HEK293 (cell line): ENCODE data around the gene PI4KA.

Experiments used
- CTCF ChIA-PET: fragments of 350-600 bp; formaldehyde crosslinking; extraction: SDS; loops from one replicate; lab custom pipeline; 2021; ENCODE audit warnings: antibody characterized with exemption; lab: Yijun Ruan, JAX
- POLR2A ChIA-PET: fragments of 300-600 bp; formaldehyde crosslinking; extraction: SDS; loops from one replicate; lab custom pipeline; 2020; ENCODE audit warnings: antibody characterized with exemption, inconsistent platforms; lab: Yijun Ruan, JAX
- H3K27ac ChIP-seq: fragments of 200-500 bp; sonication (Bioruptor generic); 2 replicates; pipeline ENCODE4 v1.5.1; 2014; ENCODE audit warnings: low read depth, low read length, control low read depth, inconsistent platforms; ENCODE audit errors: extremely low read depth
- H3K36me3 ChIP-seq, 2 experiments: fragments of 200-500 bp in 1 of 2; sonication (Bioruptor generic) in 1 of 2; 1 replicate in 1 of 2; 2 replicates in 1 of 2; pipeline ENCODE4 v1.5.1; 2014 to 2017; ENCODE audit warnings: inconsistent platforms in 2 of 2, low read length in 2 of 2; ENCODE audit not compliant: control insufficient read depth in 2 of 2, insufficient read depth in 1 of 2
- H3K4me1 ChIP-seq: fragments of 200-500 bp; sonication (Bioruptor generic); 2 replicates; pipeline ENCODE4 v1.5.1; 2014; ENCODE audit warnings: mild to moderate bottlenecking, low read length, inconsistent platforms; ENCODE audit not compliant: control insufficient read depth, insufficient read depth
- H3K4me3 ChIP-seq: 2 replicates; pipeline ENCODE4 v1.5.1; 2011; ENCODE audit warnings: low read depth, mild to moderate bottlenecking, control low read depth, low read length, moderate library complexity
- H3K9me3 ChIP-seq: fragments of 200-500 bp; sonication (Bioruptor generic); 2 replicates; pipeline ENCODE4 v1.5.1; 2014; ENCODE audit warnings: low read depth, low read length, inconsistent platforms; ENCODE audit not compliant: control insufficient read depth, insufficient read depth
- BCL11A ChIP-seq: fragments of 450-650 bp; formaldehyde crosslinking; IDR thresholded peaks from 2 replicates; pipeline ENCODE4 v1.5.1; 2016; ENCODE audit warnings: low read depth, missing biosample characterization, missing genetic modification characterization
- GLI4 ChIP-seq: fragments of 450-650 bp; formaldehyde crosslinking; IDR thresholded peaks from 2 replicates; pipeline ENCODE4 v1.5.1; 2016; ENCODE audit warnings: missing biosample characterization, missing genetic modification characterization
- KLF8 ChIP-seq: fragments of 450-650 bp; formaldehyde crosslinking; IDR thresholded peaks from 2 replicates; pipeline ENCODE4 v1.5.1; 2016; ENCODE audit warnings: missing biosample characterization, missing genetic modification characterization
- MZF1 ChIP-seq: fragments of 450-650 bp; formaldehyde crosslinking; IDR thresholded peaks from 2 replicates; pipeline ENCODE4 v1.5.1; 2017; ENCODE audit warnings: missing biosample characterization, missing genetic modification characterization, borderline replicate concordance
- OVOL3 ChIP-seq: fragments of 450-650 bp; formaldehyde crosslinking; IDR thresholded peaks from 2 replicates; pipeline ENCODE4 v1.5.1; 2016; ENCODE audit warnings: missing biosample characterization, missing genetic modification characterization
- ZIC2 ChIP-seq: fragments of 450-650 bp; formaldehyde crosslinking; IDR thresholded peaks from 2 replicates; pipeline ENCODE4 v1.5.1; 2016; ENCODE audit warnings: missing biosample characterization, missing genetic modification characterization
- ZNF10 ChIP-seq: fragments of 450-650 bp; formaldehyde crosslinking; IDR thresholded peaks from 2 replicates; pipeline ENCODE4 v1.5.1; 2017; ENCODE audit warnings: missing biosample characterization, missing genetic modification characterization
- ZNF132 ChIP-seq: fragments of 450-650 bp; formaldehyde crosslinking; IDR thresholded peaks from 2 replicates; pipeline ENCODE4 v1.5.1; 2017; ENCODE audit warnings: missing biosample characterization, missing genetic modification characterization, borderline replicate concordance
- ZNF140 ChIP-seq: fragments of 450-650 bp; formaldehyde crosslinking; IDR thresholded peaks from 2 replicates; pipeline ENCODE4 v1.5.1; 2016; ENCODE audit warnings: missing biosample characterization, missing genetic modification characterization
- ZNF302 ChIP-seq: fragments of 450-650 bp; formaldehyde crosslinking; IDR thresholded peaks from 2 replicates; pipeline ENCODE4 v1.5.1; 2016; ENCODE audit warnings: missing biosample characterization, missing genetic modification characterization, low read depth
- ZNF311 ChIP-seq: fragments of 450-650 bp; formaldehyde crosslinking; IDR thresholded peaks from 2 replicates; pipeline ENCODE4 v1.5.1; 2017; ENCODE audit warnings: missing biosample characterization, missing genetic modification characterization, borderline replicate concordance
- ZNF324 ChIP-seq: fragments of 450-650 bp; formaldehyde crosslinking; IDR thresholded peaks from 2 replicates; pipeline ENCODE4 v1.5.1; 2016; ENCODE audit warnings: missing biosample characterization, missing genetic modification characterization
- ZNF416 ChIP-seq: fragments of 450-650 bp; formaldehyde crosslinking; IDR thresholded peaks from 2 replicates; pipeline ENCODE4 v1.5.1; 2016; ENCODE audit warnings: missing biosample characterization, missing genetic modification characterization
- ZNF48 ChIP-seq: fragments of 450-650 bp; formaldehyde crosslinking; IDR thresholded peaks from 2 replicates; pipeline ENCODE4 v1.5.1; 2016; ENCODE audit warnings: missing biosample characterization, missing genetic modification characterization
- ZNF747 ChIP-seq: fragments of 450-650 bp; formaldehyde crosslinking; IDR thresholded peaks from 2 replicates; pipeline ENCODE4 v1.5.1; 2016; ENCODE audit warnings: missing biosample characterization, missing genetic modification characterization
- ZSCAN30 ChIP-seq: fragments of 450-650 bp; IDR thresholded peaks from 2 replicates; pipeline ENCODE4 v1.5.1; 2018; ENCODE audit warnings: missing biosample characterization, mild to moderate bottlenecking, missing genetic modification characterization, moderate library complexity
- TF ChIP-seq, protein P1 (sequence below): fragments of 450-650 bp; formaldehyde crosslinking; IDR thresholded peaks from 2 replicates; pipeline ENCODE4 v1.5.1; 2016; ENCODE audit warnings: missing biosample characterization, missing genetic modification characterization
- TF ChIP-seq, protein P2 (sequence below): sonication (generic); formaldehyde crosslinking; IDR thresholded peaks from 2 replicates; pipeline ENCODE4 v1.8.1; 2022; ENCODE audit warnings: mild to moderate bottlenecking, moderate library complexity, missing genetic modification reagents
- TF ChIP-seq, protein P3 (sequence below): fragments of 450-650 bp; formaldehyde crosslinking; IDR thresholded peaks from 2 replicates; pipeline ENCODE4 v1.5.1; 2016; ENCODE audit warnings: missing biosample characterization, missing genetic modification characterization
- TF ChIP-seq, protein P4 (sequence below): fragments of 450-650 bp; formaldehyde crosslinking; IDR thresholded peaks from 2 replicates; pipeline ENCODE4 v1.5.1; 2016; ENCODE audit warnings: missing biosample characterization, missing genetic modification characterization
- TF ChIP-seq, protein P5 (sequence below): fragments of 450-650 bp; formaldehyde crosslinking; IDR thresholded peaks from 2 replicates; pipeline ENCODE4 v1.5.1; 2016; ENCODE audit warnings: missing biosample characterization, missing genetic modification characterization

PI4KA gene

DNA sequence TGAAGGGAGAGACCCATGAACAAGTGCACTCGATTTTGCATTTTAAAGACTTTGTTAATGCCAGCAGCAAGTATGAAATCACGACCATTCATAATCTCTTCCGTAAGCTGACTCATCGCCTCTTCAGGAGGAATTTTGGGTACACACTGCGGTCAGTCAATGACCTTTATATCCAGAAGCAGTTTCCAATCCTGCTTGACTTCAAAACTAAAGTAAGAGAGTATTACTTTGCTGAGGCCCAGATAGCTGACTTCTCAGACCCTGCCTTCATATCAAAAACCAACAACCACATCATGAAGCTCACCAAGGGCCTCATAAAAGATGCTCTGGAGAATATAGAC lies 78.8 kb downstream of the PI4KA start:
- Histone ChIP-seq H3K4me1 (no peaks in the 10 kb centered on the region), H3K36me3 (peaks cover 0 to 33% of the 10 kb centered on the region in 2 experiments; a peak in 1 of 3 replicates), H3K27ac (no peak overlapping the region), H3K4me3 (no peak overlapping the region)
- ChIA-PET CTCF (interaction anchor here (1.0 to 2.4 kb wide), 4 partner anchors 10 to 106 kb away, joined by 4 to 9 read pairs (median 6); no protein-coding TSS in a partner anchor), POLR2A (no interaction called here)
- TF ChIP-seq GLI4 (tag by site-specific recombination) (no peak), OVOL3 (tag by site-specific recombination) (no peak), ZNF10 (tag by site-specific recombination) (no peak), ZNF311 (tag by site-specific recombination) (no peak), MZF1 (no peak), BCL11A (no peak), ZNF132 (tag by site-specific recombination) (no peak), ZNF324 (tag by site-specific recombination) (no peak), ZNF140 (tag by site-specific recombination) (no peak)
- TF ChIP-seq, protein P1, sequence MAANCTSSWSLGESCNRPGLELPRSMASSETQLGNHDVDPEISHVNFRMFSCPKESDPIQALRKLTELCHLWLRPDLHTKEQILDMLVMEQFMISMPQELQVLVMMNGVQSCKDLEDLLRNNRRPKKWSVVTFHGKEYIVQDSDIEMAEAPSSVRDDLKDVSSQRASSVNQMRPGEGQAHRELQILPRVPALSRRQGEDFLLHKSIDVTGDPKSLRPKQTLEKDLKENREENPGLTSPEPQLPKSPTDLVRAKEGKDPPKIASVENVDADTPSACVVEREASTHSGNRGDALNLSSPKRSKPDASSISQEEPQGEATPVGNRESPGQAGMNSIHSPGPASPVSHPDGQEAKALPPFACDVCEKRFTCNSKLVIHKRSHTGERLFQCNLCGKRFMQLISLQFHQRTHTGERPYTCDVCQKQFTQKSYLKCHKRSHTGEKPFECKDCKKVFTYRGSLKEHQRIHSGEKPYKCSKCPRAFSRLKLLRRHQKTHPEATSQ (tag by site-specific recombination): no peak
- TF ChIP-seq, protein P2, sequence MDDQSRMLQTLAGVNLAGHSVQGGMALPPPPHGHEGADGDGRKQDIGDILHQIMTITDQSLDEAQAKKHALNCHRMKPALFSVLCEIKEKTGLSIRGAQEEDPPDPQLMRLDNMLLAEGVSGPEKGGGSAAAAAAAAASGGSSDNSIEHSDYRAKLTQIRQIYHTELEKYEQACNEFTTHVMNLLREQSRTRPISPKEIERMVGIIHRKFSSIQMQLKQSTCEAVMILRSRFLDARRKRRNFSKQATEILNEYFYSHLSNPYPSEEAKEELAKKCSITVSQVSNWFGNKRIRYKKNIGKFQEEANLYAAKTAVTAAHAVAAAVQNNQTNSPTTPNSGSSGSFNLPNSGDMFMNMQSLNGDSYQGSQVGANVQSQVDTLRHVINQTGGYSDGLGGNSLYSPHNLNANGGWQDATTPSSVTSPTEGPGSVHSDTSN (CRISPR knock-in tag): no peak
- TF ChIP-seq, protein P3, sequence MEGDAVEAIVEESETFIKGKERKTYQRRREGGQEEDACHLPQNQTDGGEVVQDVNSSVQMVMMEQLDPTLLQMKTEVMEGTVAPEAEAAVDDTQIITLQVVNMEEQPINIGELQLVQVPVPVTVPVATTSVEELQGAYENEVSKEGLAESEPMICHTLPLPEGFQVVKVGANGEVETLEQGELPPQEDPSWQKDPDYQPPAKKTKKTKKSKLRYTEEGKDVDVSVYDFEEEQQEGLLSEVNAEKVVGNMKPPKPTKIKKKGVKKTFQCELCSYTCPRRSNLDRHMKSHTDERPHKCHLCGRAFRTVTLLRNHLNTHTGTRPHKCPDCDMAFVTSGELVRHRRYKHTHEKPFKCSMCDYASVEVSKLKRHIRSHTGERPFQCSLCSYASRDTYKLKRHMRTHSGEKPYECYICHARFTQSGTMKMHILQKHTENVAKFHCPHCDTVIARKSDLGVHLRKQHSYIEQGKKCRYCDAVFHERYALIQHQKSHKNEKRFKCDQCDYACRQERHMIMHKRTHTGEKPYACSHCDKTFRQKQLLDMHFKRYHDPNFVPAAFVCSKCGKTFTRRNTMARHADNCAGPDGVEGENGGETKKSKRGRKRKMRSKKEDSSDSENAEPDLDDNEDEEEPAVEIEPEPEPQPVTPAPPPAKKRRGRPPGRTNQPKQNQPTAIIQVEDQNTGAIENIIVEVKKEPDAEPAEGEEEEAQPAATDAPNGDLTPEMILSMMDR (tag by site-specific recombination): no peak
- TF ChIP-seq, protein P4, sequence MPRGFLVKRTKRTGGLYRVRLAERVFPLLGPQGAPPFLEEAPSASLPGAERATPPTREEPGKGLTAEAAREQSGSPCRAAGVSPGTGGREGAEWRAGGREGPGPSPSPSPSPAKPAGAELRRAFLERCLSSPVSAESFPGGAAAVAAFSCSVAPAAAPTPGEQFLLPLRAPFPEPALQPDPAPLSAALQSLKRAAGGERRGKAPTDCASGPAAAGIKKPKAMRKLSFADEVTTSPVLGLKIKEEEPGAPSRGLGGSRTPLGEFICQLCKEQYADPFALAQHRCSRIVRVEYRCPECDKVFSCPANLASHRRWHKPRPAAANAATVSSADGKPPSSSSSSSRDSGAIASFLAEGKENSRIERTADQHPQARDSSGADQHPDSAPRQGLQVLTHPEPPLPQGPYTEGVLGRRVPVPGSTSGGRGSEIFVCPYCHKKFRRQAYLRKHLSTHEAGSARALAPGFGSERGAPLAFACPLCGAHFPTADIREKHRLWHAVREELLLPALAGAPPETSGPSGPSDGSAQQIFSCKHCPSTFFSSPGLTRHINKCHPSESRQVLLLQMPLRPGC (tag by site-specific recombination): no peak
- TF ChIP-seq, protein P5, sequence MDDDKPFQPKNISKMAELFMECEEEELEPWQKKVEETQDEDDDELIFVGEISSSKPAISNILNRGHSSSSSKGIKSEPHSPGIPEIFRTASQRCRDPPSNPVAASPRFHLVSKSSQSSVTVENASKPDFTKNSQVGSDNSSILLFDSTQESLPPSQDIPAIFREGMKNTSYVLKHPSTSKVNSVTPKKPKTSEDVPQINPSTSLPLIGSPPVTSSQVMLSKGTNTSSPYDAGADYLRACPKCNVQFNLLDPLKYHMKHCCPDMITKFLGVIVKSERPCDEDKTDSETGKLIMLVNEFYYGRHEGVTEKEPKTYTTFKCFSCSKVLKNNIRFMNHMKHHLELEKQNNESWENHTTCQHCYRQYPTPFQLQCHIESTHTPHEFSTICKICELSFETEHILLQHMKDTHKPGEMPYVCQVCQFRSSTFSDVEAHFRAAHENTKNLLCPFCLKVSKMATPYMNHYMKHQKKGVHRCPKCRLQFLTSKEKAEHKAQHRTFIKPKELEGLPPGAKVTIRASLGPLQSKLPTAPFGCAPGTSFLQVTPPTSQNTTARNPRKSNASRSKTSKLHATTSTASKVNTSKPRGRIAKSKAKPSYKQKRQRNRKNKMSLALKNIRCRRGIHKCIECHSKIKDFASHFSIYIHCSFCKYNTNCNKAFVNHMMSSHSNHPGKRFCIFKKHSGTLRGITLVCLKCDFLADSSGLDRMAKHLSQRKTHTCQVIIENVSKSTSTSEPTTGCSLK (tag by site-specific recombination): no peak
- TF ChIP-seq, all 188 proteins: peak for 0
- no peaks in the 10 kb centered on the region for H3K9me3 ChIP-seq

DNA sequence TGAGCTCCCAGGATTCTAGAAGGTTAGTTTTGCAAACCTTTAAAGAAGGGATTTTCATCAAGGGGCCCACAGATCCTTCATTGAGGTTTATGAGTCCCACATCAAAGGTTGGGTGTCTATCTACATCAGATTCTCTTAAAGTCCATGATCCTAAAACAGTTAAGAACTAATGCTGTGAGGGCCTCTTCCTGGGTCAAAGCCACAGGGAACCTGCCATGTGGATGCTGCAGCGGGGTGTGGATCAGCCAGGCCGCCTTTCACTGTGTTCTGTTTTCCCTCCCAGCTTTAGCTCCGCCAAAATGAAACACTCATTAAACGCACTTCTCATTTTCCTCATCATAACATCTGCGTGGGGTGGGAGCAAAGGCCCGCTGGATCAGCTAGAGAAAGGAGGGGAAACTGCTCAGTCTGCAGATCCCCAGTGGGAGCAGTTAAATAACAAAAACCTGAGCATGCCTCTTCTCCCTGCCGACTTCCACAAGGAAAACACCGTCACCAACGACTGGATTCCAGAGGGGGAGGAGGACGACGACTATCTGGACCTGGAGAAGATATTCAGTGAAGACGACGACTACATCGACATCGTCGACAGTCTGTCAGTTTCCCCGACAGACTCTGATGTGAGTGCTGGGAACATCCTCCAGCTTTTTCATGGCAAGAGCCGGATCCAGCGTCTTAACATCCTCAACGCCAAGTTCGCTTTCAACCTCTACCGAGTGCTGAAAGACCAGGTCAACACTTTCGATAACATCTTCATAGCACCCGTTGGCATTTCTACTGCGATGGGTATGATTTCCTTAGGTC lies 79.4 kb downstream of the PI4KA start:
- CTCF ChIA-PET: interaction anchor here (0.7 to 2.4 kb wide), 5 partner anchors 9 to 202 kb away, joined by 4 to 9 read pairs (median 4); no protein-coding TSS in a partner anchor

More for the DNA sequence above, 79.4 kb downstream of the PI4KA start:
- no peak for TF ChIP-seq ZNF302
- no peak for TF ChIP-seq ZSCAN30 (tag by site-specific recombination)
- no peak for TF ChIP-seq ZNF416 (tag by site-specific recombination)
- TF ChIP-seq ZNF747 (tag by site-specific recombination): no peak
- no peak for TF ChIP-seq ZNF48
- TF ChIP-seq ZIC2 (tag by site-specific recombination): peak; percentile 16; the same call in 1 of the 2 replicates
- TF ChIP-seq KLF8 (tag by site-specific recombination): no peak
- H3K4me1 ChIP-seq: no peaks in the 10 kb centered on the region
- POLR2A ChIA-PET: no interaction called here
- no peaks in the 10 kb centered on the region for H3K9me3 ChIP-seq
- peaks cover 0 to 33% of the 10 kb centered on the region in 2 experiments; a peak in 1 of 3 replicates for H3K36me3 ChIP-seq
- H3K4me3 ChIP-seq: no peak overlapping the region
- H3K27ac ChIP-seq: no peak overlapping the region
